ENCODE data around the gene BNIP1.

BNIP1 gene

DNA sequence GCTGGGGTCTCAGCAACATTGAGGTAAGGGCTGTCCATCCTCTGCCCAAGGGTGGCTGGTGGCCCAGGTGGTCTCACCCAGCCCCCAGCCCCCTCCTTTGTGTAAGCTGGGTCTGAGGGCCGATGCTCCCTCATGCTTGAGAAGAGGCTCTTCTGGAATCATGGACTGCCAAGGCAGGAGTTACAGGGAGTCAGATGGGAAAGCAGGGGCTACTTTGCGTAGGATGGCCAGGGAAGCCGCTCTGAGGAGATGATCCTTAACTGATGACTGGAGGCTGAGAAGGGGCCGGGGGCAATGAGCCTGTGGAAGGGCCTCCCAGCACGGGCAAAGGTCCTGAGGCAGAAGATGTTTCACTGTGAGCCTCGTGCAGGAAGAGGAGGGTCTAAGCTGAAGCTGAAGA, 67.0 kb downstream of the BNIP1 start:
- no peak for DNase-seq

DNA sequence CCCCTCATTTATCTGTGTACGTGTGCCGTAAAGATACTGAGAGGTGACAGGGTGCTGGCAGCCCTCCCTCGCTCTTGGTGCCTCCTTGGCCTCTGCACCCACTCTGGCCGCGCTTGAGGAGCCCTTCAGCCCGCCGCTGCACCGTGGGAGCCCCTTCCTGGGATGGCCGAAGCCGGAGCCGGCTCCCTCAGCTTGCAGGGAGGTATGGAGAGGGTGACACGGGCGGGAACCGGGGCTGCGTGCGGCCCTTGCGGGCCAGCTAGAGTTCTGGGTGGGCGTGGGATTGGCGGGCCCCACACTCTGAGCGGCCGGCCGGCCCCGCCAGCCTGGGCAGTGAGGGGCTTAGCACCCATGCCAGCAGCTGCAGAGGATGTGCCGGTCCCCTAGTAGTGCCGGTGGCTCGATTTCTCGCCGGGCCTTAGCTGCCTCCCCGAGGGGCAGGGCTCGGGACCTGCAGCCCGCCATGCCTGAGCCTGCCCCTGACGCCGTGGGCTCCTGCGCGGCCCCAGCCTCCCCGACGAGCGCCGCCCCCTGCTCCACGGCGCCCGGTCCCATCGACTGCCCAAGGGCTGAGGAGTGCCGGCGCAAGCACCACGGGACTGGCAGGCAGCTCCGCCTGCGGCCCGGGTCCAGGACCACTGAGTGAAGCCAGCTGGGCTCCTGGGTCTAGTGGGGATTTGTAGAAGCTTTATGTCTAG, 69.1 kb downstream of the BNIP1 start:
- no peak for DNase-seq

Data from hypothalamus (tissue), 51 donors.